GM08714 (cell line): ENCODE data around the gene PDCD2L.
"Not testable (repeated sequence)": the region's sequence is repeated elsewhere in the genome, so short reads cannot be mapped to it uniquely, and the experiment has no call there.

Experiments used
- H3K4me3 ChIP-seq: fragments of 200-500 bp; sonication (Bioruptor generic); 2 replicates; pipeline ENCODE4 v1.5.1; 2014; ENCODE audit warnings: mild to moderate bottlenecking, low read length, inconsistent platforms
- ZNF274 ChIP-seq: IDR thresholded peaks from 2 replicates; pipeline ENCODE4 v1.6.1; 2012; ENCODE audit warnings: mild to moderate bottlenecking, low read depth, low read length

PDCD2L gene

DNA sequence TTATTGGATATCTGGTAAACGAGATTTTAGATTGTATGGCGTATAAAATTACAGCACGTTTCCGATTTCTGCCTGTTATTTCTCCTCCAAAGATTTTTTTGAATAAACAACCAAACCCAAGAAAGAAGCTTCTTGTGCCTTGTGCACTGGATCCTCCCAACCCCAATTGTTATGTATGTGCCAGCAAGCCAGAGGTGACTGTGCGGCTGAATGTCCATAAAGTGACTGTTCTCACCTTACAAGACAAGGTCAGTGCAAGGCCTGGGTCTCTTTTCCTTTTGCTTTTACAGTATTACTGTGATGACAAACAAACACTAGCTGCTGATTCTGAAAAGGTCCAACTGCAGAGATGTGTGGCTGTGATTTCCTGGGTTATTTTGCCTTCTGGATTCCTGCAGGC, 54.5 kb downstream of the PDCD2L start:
- TF ChIP-seq ZNF274: no peak
- no peak overlapping the region for H3K4me3 ChIP-seq

DNA sequence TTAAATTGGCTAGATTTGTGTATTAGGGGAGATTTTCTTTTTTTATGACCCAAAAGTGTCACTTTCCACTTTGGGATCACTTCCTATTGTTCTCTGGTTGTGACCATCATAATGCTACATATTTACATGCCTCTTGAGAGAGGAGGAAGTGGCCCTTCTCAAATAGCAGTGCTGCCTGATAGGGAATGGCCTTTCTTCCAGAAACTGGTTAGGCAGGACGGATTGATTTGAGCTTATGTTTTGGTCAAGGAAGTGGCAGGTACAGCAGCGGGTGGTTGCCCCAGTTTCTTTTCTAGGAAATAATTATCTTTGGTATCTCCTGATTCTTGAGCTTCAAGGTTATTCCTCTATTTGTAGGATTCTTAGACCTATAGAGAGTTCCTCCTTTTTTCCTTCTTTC, 55.4 kb downstream of the PDCD2L start:
- no peak overlapping the region for H3K4me3 ChIP-seq
- no peak for TF ChIP-seq ZNF274

DNA sequence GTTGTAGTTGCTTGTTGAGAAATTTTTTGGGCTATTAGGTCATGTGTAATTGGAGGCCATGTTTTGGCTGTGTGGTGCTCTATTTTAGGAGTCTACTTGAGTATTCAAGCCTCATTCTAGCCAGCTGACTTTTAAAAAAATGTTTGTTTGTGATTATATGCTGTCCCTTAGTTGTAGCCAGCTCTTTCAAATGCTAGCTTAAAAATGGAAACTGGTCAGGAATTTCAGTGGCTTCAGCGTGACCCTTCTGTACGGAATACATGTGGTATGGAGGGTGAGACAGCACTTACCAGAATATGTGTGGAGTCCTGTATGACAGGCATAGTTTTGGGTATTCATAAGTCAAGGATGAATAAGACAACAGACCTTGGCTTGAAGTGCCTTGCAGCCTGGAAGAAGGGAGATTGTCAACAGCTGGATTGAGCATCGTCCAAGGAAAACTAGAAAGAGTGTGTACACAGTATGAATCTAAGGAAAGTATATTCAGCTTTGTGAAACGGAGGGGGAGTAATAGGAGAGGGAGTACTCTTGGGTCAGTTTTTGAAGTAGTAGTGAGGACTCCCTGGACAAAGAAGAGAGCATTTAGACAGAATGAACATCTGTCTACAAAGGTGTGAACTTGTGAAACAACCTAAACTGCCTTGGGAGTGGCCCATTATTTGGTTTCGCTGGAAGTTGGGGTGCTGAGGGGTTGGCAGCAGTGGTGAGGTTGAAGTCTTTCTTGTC, 57.3 kb downstream of the PDCD2L start:
- TF ChIP-seq ZNF274: no peak
- no peak overlapping the region for H3K4me3 ChIP-seq

DNA sequence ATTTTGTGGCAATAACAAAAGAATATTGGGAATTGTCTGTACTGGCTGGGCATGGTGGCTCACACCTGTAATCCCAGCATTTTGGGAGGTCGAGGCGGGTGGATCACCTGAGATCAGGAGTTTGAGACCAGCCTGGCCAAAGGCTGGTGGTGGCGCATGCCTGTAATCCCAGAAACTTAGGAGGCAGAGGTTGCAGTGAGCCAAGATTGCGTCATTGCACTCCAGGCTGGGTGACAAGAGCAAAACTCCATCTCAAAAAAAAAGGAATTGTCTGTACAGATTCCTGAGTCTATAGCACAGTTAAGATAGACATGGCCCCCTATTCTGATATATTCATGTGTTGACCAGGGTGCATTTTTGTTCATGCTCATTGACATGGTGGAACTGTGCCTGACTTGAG, 60.6 kb downstream of the PDCD2L start:
- not testable (repeated sequence) for H3K4me3 ChIP-seq

DNA sequence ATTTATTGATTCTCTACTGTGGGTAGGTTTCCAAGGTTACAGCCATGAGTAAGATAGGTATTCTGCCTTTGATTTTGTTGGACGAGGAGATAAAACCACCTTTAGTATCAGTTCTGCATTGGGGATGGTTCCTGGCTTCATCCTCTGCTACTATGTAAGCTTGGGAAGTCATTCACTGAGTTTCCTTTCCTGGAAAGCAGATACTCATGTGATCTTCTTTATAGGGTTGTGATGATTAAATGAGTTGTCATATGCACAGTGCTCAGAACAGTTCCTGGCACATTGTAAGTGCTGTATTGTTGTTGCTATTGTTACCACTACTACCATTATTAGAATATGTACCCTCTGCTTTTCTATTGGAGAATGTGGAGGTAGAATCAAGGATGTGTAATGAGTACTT, 64.2 kb downstream of the PDCD2L start:
- no peak for TF ChIP-seq ZNF274
- no peak overlapping the region for H3K4me3 ChIP-seq

DNA sequence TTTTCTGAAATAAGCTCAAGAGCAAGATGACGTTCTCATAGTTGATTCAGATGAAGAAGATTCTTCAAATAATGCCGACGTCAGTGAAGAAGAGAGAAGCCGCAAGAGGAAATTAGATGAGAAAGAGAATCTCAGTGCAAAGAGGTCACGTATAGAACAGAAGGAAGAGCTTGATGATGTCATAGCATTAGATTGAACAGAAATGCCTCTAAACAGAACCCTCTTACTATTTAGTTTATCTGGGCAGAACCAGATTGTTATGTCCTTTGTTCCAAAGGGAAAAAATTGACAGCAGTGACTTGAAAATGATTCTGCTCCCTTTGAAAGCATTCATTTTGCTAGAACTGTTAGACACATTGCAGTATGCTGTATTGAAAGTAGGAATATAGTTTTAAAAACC, 64.8 kb downstream of the PDCD2L start:
- H3K4me3 ChIP-seq: not testable (repeated sequence)

DNA sequence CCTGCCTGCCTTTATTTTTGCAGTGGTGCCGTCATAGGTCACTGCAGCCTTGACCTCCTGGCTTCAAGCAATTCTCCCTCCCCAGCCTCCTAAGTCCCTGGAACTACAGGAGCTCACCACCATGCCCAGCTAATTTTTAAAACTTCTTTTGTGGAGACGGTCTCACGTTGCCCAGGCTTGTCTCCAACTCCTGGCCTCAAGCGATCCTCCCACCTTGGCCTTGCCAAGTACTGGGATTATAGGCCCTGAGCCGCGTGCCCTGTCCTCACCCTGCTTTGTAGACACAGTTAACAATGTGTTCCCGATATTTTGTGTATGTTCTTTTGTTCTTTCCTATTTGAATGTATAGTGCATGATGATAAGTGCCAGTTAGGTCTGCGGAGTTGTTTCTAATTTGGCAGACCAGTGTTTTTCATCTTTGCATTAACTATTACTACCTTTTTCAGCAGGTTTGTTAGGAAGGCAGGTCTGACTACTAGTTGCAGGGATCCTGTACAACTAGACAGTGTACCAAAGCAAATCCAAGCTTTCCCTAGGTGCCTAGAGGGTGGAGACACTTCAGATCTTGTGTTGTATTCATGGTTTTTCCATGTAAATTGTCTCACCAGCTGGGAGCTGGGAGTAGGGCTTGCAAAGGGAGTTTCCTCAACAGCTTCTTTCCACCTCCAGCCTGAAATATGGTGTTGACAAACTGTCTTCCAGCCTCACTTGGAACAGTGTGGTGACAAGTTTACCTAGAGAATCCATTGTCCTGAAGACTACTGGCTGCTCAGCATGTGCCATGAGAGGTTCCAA, 67.9 kb downstream of the PDCD2L start:
- no peak for TF ChIP-seq ZNF274
- H3K4me3 ChIP-seq: no peak overlapping the region

DNA sequence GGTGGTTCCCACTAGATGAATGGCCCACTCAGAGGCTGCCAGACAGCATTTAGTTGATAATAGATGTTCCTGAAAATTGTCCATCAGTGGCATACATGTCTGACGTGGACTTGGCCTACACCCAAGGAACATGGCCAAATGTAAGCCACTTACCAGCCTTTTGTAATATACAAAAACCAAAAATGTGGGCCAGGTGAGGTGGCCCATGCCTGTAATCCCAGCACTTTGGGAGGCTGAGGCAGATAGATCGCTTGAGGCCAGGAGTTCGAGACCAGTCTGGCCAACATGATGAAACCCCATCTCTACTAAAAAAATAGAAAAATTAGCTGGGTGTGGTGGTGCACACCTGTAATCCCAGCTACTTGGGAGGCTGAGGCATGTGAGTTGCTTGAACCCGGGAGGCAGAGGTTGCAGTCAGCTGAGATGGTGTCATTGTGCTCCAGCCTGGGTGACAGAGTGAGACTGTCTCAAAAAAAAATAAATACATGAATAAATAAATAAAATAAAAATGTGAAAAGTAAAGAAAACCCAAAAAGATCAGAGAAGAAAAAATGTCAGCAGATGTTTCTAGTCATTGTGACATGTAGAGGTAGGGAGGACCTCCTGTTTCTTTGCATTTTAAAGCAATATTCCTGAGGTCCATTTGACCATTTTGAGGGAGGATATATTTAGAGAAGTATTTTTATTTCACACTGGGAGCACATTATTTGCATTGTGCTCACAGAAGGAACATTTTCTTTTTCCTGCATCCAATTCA, 70.2 kb downstream of the PDCD2L start:
- no peak for TF ChIP-seq ZNF274

DNA sequence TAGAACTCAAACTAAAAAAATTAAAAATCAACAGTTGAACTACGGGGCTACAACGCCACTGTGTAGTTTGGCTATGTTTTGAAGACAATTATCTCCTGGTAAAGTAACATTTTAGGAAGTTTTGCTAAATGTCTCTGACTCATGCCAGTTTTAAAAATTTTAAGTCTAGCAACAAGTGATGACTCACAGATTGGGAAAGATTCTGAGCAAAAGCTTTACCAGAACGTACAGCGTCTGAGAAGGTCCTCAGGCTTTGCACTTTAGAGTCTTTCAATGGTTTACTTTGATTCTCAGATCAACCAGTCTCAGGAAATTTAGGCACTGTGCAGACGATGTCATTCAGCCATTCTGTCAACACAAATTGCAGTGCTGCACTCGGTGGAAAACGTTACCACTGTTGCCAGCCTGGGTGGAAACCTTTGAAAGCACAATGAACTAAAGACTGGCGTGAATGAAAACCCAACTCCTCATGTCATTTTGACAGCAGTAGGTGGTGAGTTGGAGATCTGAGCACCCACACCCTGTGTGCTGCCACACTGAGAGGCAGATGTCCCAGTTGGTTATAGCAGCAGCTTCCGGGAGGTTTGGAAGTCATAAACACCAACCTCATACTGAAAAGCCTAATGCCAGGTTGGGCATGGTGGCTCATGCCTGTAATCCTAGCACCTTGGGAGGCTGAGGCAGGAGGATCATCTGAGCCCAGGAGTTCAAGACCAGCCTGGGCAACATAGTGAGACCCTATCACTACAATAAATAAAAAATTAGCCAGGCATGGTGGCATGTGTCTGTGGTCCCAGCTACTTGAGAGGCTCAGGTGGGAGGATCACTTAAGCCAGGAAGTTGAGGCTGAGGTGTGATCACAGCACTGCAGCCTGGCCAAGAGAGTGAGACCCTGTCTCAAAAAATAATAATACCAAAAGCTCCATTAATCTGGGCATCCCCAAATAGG, 71.1 kb downstream of the PDCD2L start:
- H3K4me3 ChIP-seq: no peak overlapping the region
- no peak for TF ChIP-seq ZNF274

More for the DNA sequence above, 70.2 kb downstream of the PDCD2L start:
- H3K4me3 ChIP-seq: no peak overlapping the region
